ENCODE results near the gene PCED1B.

The PCED1B gene

DNA sequence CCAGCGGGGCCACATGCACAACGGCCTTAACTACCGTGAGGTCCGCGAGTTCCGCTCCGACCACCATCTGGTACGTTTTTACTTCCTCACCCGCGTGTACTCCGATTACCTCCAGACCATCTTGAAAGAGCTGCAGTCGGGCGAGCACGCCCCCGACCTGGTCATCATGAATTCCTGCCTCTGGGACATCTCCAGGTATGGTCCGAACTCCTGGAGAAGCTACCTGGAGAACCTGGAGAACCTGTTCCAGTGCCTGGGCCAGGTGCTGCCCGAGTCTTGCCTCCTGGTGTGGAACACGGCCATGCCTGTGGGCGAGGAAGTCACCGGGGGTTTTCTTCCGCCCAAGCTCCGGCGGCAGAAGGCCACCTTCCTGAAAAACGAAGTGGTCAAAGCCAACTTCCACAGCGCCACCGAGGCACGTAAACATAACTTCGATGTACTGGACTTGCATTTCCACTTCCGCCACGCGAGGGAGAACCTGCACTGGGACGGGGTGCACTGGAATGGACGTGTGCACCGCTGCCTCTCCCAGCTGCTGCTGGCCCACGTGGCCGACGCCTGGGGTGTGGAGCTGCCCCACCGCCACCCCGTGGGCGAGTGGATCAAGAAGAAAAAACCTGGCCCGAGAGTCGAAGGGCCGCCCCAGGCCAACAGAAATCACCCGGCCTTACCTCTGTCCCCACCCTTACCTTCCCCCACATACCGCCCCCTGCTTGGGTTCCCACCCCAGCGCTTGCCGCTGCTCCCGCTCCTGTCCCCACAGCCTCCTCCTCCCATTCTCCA lies 156.0 kb downstream of the PCED1B start:
- Histone ChIP-seq H3K4me3 (ENCODE audit: low read length) (no peak overlapping the region), H4K8ac (ENCODE audit: low read depth, low read length) (no peak overlapping the region), H3K27ac (ENCODE audit: low read depth, low read length) (no peak overlapping the region), H3K9ac (ENCODE audit: low read length) (no peak overlapping the region), H4K5ac (ENCODE audit: low read length) (no peak overlapping the region), H3K27me3 (ENCODE audit: insufficient read depth, low read length, poor library complexity) (no peaks in the 10 kb centered on the region), H3K4me2 (ENCODE audit: low read length) (no peak overlapping the region), H3K56ac (ENCODE audit: low read length) (no peak overlapping the region), H3K23ac (ENCODE audit: low read length) (no peak overlapping the region), H2BK120ac (ENCODE audit: low read depth, low read length) (no peak overlapping the region), H3K79me2 (ENCODE audit: control insufficient read depth, insufficient read depth, low read length) (no peaks in the 10 kb centered on the region), H2BK5ac (ENCODE audit: low read length) (peak overlapping the region; percentile 6), H2AK5ac (ENCODE audit: low read length) (no peak overlapping the region), H3K36me3 (ENCODE audit: control insufficient read depth, insufficient read depth, low read length) (no peaks in the 10 kb centered on the region), H3K4me1 (ENCODE audit: control insufficient read depth, low read depth, low read length) (peaks cover 15% of the 10 kb centered on the region), H3K18ac (ENCODE audit: low read length) (no peak overlapping the region), H3K79me1 (ENCODE audit: low read length) (no peaks in the 10 kb centered on the region), H3K4ac (ENCODE audit: low read depth, low read length) (no peak overlapping the region), H2BK15ac (replicated peaks; ENCODE audit: low read depth) (no peak overlapping the region)
- no CpG with 5 or more reads among the region's 48 CpGs for WGBS (ENCODE audit: extremely low coverage, insufficient coverage, low lambda C conversion rate)
- no peak for DNase-seq

- Histone ChIP-seq H3K4ac (ENCODE audit: low read depth, low read length) (peak overlapping the region; percentile 56), H3K56ac (ENCODE audit: low read length) (peak overlapping the region; percentile 30), H2BK5ac (ENCODE audit: low read length) (peak overlapping the region; percentile 33), H3K9ac (ENCODE audit: low read length) (no peak overlapping the region), H3K4me1 (ENCODE audit: control insufficient read depth, low read depth, low read length) (peaks cover 15% of the 10 kb centered on the region), H3K4me2 (ENCODE audit: low read length) (no peak overlapping the region), H3K27ac (ENCODE audit: low read depth, low read length) (no peak overlapping the region), H3K79me2 (ENCODE audit: control insufficient read depth, insufficient read depth, low read length) (no peaks in the 10 kb centered on the region), H3K23ac (ENCODE audit: low read length) (no peak overlapping the region), H3K27me3 (ENCODE audit: insufficient read depth, low read length, poor library complexity) (no peaks in the 10 kb centered on the region), H3K36me3 (ENCODE audit: control insufficient read depth, insufficient read depth, low read length) (no peaks in the 10 kb centered on the region), H3K79me1 (ENCODE audit: low read length) (no peaks in the 10 kb centered on the region), H4K5ac (ENCODE audit: low read length) (peak overlapping the region; percentile 12), H2BK15ac (replicated peaks; ENCODE audit: low read depth) (no peak overlapping the region), H2AK5ac (ENCODE audit: low read length) (peak overlapping the region; percentile 96), H4K8ac (ENCODE audit: low read depth, low read length) (no peak overlapping the region), H2BK120ac (ENCODE audit: low read depth, low read length) (peak overlapping the region; percentile 61), H3K4me3 (ENCODE audit: low read length) (no peak overlapping the region), H3K18ac (ENCODE audit: low read length) (no peak overlapping the region)
- DNase-seq: no peak
- WGBS (ENCODE audit: extremely low coverage, insufficient coverage, low lambda C conversion rate): no CpG with 5 or more reads among the region's 13 CpGs
These were observed 156.8 kb downstream of the PCED1B start for GRCh38 chr12:47236109-47236714.

DNA sequence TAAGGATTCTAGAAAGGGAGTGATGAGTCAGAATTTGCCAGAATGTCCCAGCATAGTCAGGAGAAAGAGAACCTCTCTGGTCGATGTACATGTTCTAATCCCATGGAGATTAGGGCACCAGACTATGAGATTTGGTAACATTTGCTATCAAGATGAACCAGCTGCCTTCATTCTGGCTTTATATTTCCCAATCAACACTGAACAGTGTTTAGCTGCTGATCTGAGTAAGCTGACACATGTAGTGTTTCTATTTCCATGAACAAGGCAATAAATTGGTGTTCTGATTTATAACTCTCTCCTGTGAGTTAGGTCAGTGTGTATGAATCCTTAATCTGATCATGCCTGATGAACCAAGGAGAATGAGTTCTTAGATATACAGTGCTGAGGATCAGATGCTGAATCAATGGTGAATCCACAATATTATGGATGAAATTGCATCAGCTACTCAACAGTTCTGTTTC lies 158.4 kb downstream of the PCED1B start:
- no peaks in the 10 kb centered on the region for H3K36me3 ChIP-seq (ENCODE audit: control insufficient read depth, insufficient read depth, low read length)
- H3K56ac ChIP-seq (ENCODE audit: low read length): peak overlapping the region; percentile 18
- no peak overlapping the region for H4K5ac ChIP-seq (ENCODE audit: low read length)
- peak overlapping the region; percentile 82 for H3K4ac ChIP-seq (ENCODE audit: low read depth, low read length)
- peak overlapping the region; percentile 6 for H2BK5ac ChIP-seq (ENCODE audit: low read length)
- no peaks in the 10 kb centered on the region for H3K79me1 ChIP-seq (ENCODE audit: low read length)
- no peak overlapping the region for H3K27ac ChIP-seq (ENCODE audit: low read depth, low read length)
- H3K4me1 ChIP-seq (ENCODE audit: control insufficient read depth, low read depth, low read length): peaks cover 13% of the 10 kb centered on the region
- H2BK120ac ChIP-seq (ENCODE audit: low read depth, low read length): no peak overlapping the region
- no CpG with 5 or more reads among the region's 1 CpG for WGBS (ENCODE audit: extremely low coverage, insufficient coverage, low lambda C conversion rate)
- no peak overlapping the region for H2BK15ac ChIP-seq (replicated peaks; ENCODE audit: low read depth)
- H3K79me2 ChIP-seq (ENCODE audit: control insufficient read depth, insufficient read depth, low read length): no peaks in the 10 kb centered on the region
- no peak overlapping the region for H2AK5ac ChIP-seq (ENCODE audit: low read length)
- no peaks in the 10 kb centered on the region for H3K27me3 ChIP-seq (ENCODE audit: insufficient read depth, low read length, poor library complexity)
- H3K18ac ChIP-seq (ENCODE audit: low read length): peak overlapping the region; percentile 39
- no peak overlapping the region for H3K9ac ChIP-seq (ENCODE audit: low read length)
- H3K4me3 ChIP-seq (ENCODE audit: low read length): no peak overlapping the region
- DNase-seq: no peak
- no peak overlapping the region for H3K4me2 ChIP-seq (ENCODE audit: low read length)
- no peak overlapping the region for H4K8ac ChIP-seq (ENCODE audit: low read depth, low read length)
- H3K23ac ChIP-seq (ENCODE audit: low read length): no peak overlapping the region

- H3K4me3 ChIP-seq (ENCODE audit: low read length): no peak overlapping the region
- H4K5ac ChIP-seq (ENCODE audit: low read length): no peak overlapping the region
- no peaks in the 10 kb centered on the region for H3K79me2 ChIP-seq (ENCODE audit: control insufficient read depth, insufficient read depth, low read length)
- no peak for DNase-seq
- H3K18ac ChIP-seq (ENCODE audit: low read length): no peak overlapping the region
- H3K4me1 ChIP-seq (ENCODE audit: control insufficient read depth, low read depth, low read length): peaks cover 11% of the 10 kb centered on the region
- H2AK5ac ChIP-seq (ENCODE audit: low read length): peak overlapping the region; percentile 22
- no peak overlapping the region for H3K9ac ChIP-seq (ENCODE audit: low read length)
- no peaks in the 10 kb centered on the region for H3K79me1 ChIP-seq (ENCODE audit: low read length)
- H2BK15ac ChIP-seq (replicated peaks; ENCODE audit: low read depth): peak overlapping the region; percentile 61
- no peak overlapping the region for H4K8ac ChIP-seq (ENCODE audit: low read depth, low read length)
- H3K27ac ChIP-seq (ENCODE audit: low read depth, low read length): no peak overlapping the region
- peak overlapping the region; percentile 2 for H3K56ac ChIP-seq (ENCODE audit: low read length)
- H2BK120ac ChIP-seq (ENCODE audit: low read depth, low read length): no peak overlapping the region
- no peak overlapping the region for H3K4me2 ChIP-seq (ENCODE audit: low read length)
- H3K27me3 ChIP-seq (ENCODE audit: insufficient read depth, low read length, poor library complexity): no peaks in the 10 kb centered on the region
- peak overlapping the region; percentile 0 for H2BK5ac ChIP-seq (ENCODE audit: low read length)
- no peak overlapping the region for H3K4ac ChIP-seq (ENCODE audit: low read depth, low read length)
- H3K36me3 ChIP-seq (ENCODE audit: control insufficient read depth, insufficient read depth, low read length): no peaks in the 10 kb centered on the region
- no peak overlapping the region for H3K23ac ChIP-seq (ENCODE audit: low read length)
These were observed 159.3 kb downstream of the PCED1B start for GRCh38 chr12:47238669-47239114.

DNA sequence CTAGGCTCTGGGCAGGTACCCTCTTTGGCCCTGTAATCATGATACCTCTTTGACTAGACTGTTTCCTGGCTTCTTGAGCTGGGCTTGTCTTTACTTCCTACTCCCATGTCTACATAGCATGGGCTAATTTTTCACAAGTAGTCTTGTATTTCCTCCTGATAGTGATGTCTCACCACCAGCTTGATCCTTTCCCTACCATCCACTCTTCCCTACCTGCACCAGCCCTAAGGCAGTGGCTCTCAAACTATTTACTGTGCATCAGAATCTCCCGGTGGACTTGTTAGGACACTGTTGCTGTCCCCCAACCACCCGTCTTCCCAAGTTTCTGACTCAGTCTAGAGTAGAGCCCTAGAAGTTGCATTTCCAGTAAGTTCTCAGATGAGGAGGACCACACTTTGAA lies 163.0 kb downstream of the PCED1B start:
- Histone ChIP-seq H2BK5ac (ENCODE audit: low read length) (no peak overlapping the region), H3K18ac (ENCODE audit: low read length) (no peak overlapping the region), H2BK120ac (ENCODE audit: low read depth, low read length) (no peak overlapping the region), H3K56ac (ENCODE audit: low read length) (no peak overlapping the region), H3K27me3 (ENCODE audit: insufficient read depth, low read length, poor library complexity) (no peaks in the 10 kb centered on the region), H4K5ac (ENCODE audit: low read length) (no peak overlapping the region), H3K36me3 (ENCODE audit: control insufficient read depth, insufficient read depth, low read length) (no peaks in the 10 kb centered on the region), H3K4me3 (ENCODE audit: low read length) (no peak overlapping the region), H3K4ac (ENCODE audit: low read depth, low read length) (no peak overlapping the region), H3K27ac (ENCODE audit: low read depth, low read length) (no peak overlapping the region), H2AK5ac (ENCODE audit: low read length) (no peak overlapping the region), H3K23ac (ENCODE audit: low read length) (no peak overlapping the region), H3K9ac (ENCODE audit: low read length) (no peak overlapping the region), H4K8ac (ENCODE audit: low read depth, low read length) (no peak overlapping the region), H3K4me1 (ENCODE audit: control insufficient read depth, low read depth, low read length) (peaks cover 7% of the 10 kb centered on the region), H3K4me2 (ENCODE audit: low read length) (no peak overlapping the region), H3K79me2 (ENCODE audit: control insufficient read depth, insufficient read depth, low read length) (no peaks in the 10 kb centered on the region), H3K79me1 (ENCODE audit: low read length) (no peaks in the 10 kb centered on the region), H2BK15ac (replicated peaks; ENCODE audit: low read depth) (no peak overlapping the region)
- DNase-seq: no peak
- WGBS (ENCODE audit: extremely low coverage, insufficient coverage, low lambda C conversion rate): no CpG with 5 or more reads among the region's 2 CpGs

All from mesendoderm (in vitro differentiated cells).